Neural progenitor cell (in vitro differentiated cells): Measurements from ENCODE around the gene IRAK1. TPM values are rescaled to one million over a fixed set of nuclear protein-coding genes. Genes with fewer than 3 reads are reported as not detected.

ENCODE experiments used
- DNase-seq: peaks from one replicate; pipeline ENCODE4 v3.0.0-alpha.2; 2016; ENCODE audit warnings: low spot score
- H2AFZ ChIP-seq: fragments of 200-600 bp; sonication (generic); replicated peaks from 2 replicates; pipeline ENCODE4 v1.6.1; 2016; ENCODE audit warnings: antibody characterized with exemption
- H3F3A ChIP-seq: fragments of 200-600 bp; sonication (generic); 2 replicates; pipeline ENCODE4 v1.6.1; 2016; ENCODE audit warnings: antibody characterized with exemption, low read depth
- H3K27ac ChIP-seq: fragments of 200-600 bp; sonication (generic); 2 replicates; pipeline ENCODE4 v1.5.1; 2016; ENCODE audit warnings: mild to moderate bottlenecking
- H3K27me3 ChIP-seq: fragments of 200-600 bp; sonication (generic); 2 replicates; pipeline ENCODE4 v1.6.1; 2016; ENCODE audit warnings: mild to moderate bottlenecking, moderate library complexity
- H3K36me3 ChIP-seq: fragments of 200-600 bp; sonication (generic); 2 replicates; pipeline ENCODE4 v1.5.1; 2016
- H3K4me1 ChIP-seq: fragments of 200-600 bp; sonication (generic); 2 replicates; pipeline ENCODE4 v1.6.1; 2016; ENCODE audit warnings: mixed run types
- H3K4me2 ChIP-seq: fragments of 200-600 bp; sonication (generic); 2 replicates; pipeline ENCODE4 v1.6.1; 2016
- H3K4me3 ChIP-seq: fragments of 200-600 bp; sonication (generic); 2 replicates; pipeline ENCODE4 v1.5.1; 2016
- H3K79me2 ChIP-seq: fragments of 200-600 bp; sonication (generic); 2 replicates; pipeline ENCODE4 v1.6.1; 2016; ENCODE audit warnings: low read depth
- H3K9ac ChIP-seq: fragments of 200-600 bp; sonication (generic); 2 replicates; pipeline ENCODE4 v1.6.1; 2016
- H3K9me3 ChIP-seq: fragments of 200-600 bp; sonication (generic); 2 replicates; pipeline ENCODE4 v1.5.1; 2016; ENCODE audit warnings: low read depth
- H4K20me1 ChIP-seq: fragments of 200-600 bp; sonication (generic); 2 replicates; pipeline ENCODE4 v1.6.1; 2016; ENCODE audit warnings: low read depth
- H3K27ac Mint-ChIP-seq: 3 replicates; pipeline ENCODE4 v1.8.0; 2021; ENCODE audit warnings: mixed read lengths
- H3K27me3 Mint-ChIP-seq: 2 replicates; pipeline ENCODE4 v1.8.0; 2022; ENCODE audit warnings: low read depth, mild to moderate bottlenecking, inconsistent platforms, moderate library complexity, mixed read lengths; ENCODE audit not compliant: insufficient read depth
- H3K36me3 Mint-ChIP-seq: 3 replicates; pipeline ENCODE4 v1.8.0; 2021; ENCODE audit warnings: mixed read lengths
- H3K4me1 Mint-ChIP-seq: 3 replicates; pipeline ENCODE4 v1.8.0; 2021; ENCODE audit warnings: mixed read lengths
- H3K4me3 Mint-ChIP-seq: 3 replicates; pipeline ENCODE4 v1.8.0; 2021; ENCODE audit warnings: mild to moderate bottlenecking, moderate library complexity, mixed read lengths
- H3K9me3 Mint-ChIP-seq: 3 replicates; pipeline ENCODE4 v1.8.0; 2020; ENCODE audit warnings: mixed read lengths
- CTCF ChIP-seq: fragments of 200-600 bp; sonication (generic); IDR thresholded peaks from 2 replicates; pipeline ENCODE4 v1.5.1; 2017; ENCODE audit warnings: antibody characterized with exemption, mild to moderate bottlenecking
- EZH2 ChIP-seq: fragments of 200-600 bp; sonication (generic); IDR thresholded peaks from 2 replicates; pipeline ENCODE4 v1.6.1; 2017; ENCODE audit warnings: antibody characterized with exemption, mild to moderate bottlenecking, moderate library complexity
- EZH2phosphoT487 ChIP-seq: fragments of 200-600 bp; sonication (generic); IDR thresholded peaks from 2 replicates; pipeline ENCODE4 v1.6.1; 2017; ENCODE audit warnings: antibody characterized with exemption
- total RNA-seq: library from RNA; depleted of rRNA; stranded (reverse); fragments of >200 nt; gene quantifications from 2 replicates; pipeline ENCODE4 v1.2.3, GENCODE V29; 2015; ENCODE audit warnings: low replicate concordance

Gene IRAK1
- total RNA-seq, 1 donor from 2014 or later, result 6.8 TPM

- TF ChIP-seq EZH2phosphoT487 (no peak), EZH2 (no peak), CTCF (no peak)
- no peaks in the 10 kb centered on the region for H3F3A ChIP-seq
- Mint-ChIP-seq H3K27me3 (peaks cover 8% of the 10 kb centered on the region), H3K27ac (no peak overlapping the region), H3K4me3 (no peak overlapping the region), H3K9me3 (peaks cover 18% of the 10 kb centered on the region), H3K4me1 (peaks cover 4% of the 10 kb centered on the region), H3K36me3 (peaks cover 22% of the 10 kb centered on the region)
- H3K4me2 ChIP-seq, result no peak overlapping the region
- H3K9me3 ChIP-seq, result no peaks in the 10 kb centered on the region
- no peaks in the 10 kb centered on the region for H3K4me1 ChIP-seq
- H3K9ac ChIP-seq, result no peak overlapping the region
- no peaks in the 10 kb centered on the region for H3K27me3 ChIP-seq
- DNase-seq, result no peak
- no peak overlapping the region for H3K27ac ChIP-seq
- H3K36me3 ChIP-seq, result no peaks in the 10 kb centered on the region
- peaks cover 31% of the 10 kb centered on the region for H4K20me1 ChIP-seq
- no peak overlapping the region for H3K4me3 ChIP-seq
- no peaks in the 10 kb centered on the region for H3K79me2 ChIP-seq
- H2AFZ ChIP-seq, result no peak overlapping the region
Measured at GRCh38 chrX:154030266-154030665, 10.6 kb upstream of the IRAK1 start.

- no peaks in the 10 kb centered on the region for H3K27me3 ChIP-seq
- H3K27ac ChIP-seq, result no peak overlapping the region
- Mint-ChIP-seq H3K27ac (no peak overlapping the region), H3K4me1 (peaks cover 7% of the 10 kb centered on the region), H3K27me3 (peaks cover 8% of the 10 kb centered on the region), H3K9me3 (peaks cover 20% of the 10 kb centered on the region), H3K4me3 (no peak overlapping the region), H3K36me3 (peaks cover 19% of the 10 kb centered on the region)
- H3K36me3 ChIP-seq, result no peaks in the 10 kb centered on the region
- no peaks in the 10 kb centered on the region for H3K9me3 ChIP-seq
- no peak overlapping the region for H3K4me3 ChIP-seq
- H2AFZ ChIP-seq, result no peak overlapping the region
- H3K9ac ChIP-seq, result no peak overlapping the region
- H3K4me2 ChIP-seq, result no peak overlapping the region
- H3K4me1 ChIP-seq, result no peaks in the 10 kb centered on the region
- no peak for DNase-seq
- no peak for TF ChIP-seq CTCF
- TF ChIP-seq EZH2phosphoT487, result no peak
- TF ChIP-seq EZH2, result no peak
- H3F3A ChIP-seq, result no peaks in the 10 kb centered on the region
- H4K20me1 ChIP-seq, result peaks cover 24% of the 10 kb centered on the region
- no peaks in the 10 kb centered on the region for H3K79me2 ChIP-seq
Measured at GRCh38 chrX:154029439-154029838, 9.7 kb upstream of the IRAK1 start.

- Mint-ChIP-seq H3K27me3 (peaks cover 6% of the 10 kb centered on the region), H3K4me1 (peaks cover 4% of the 10 kb centered on the region), H3K27ac (no peak overlapping the region), H3K4me3 (no peak overlapping the region), H3K36me3 (peaks cover 16% of the 10 kb centered on the region), H3K9me3 (peaks cover 20% of the 10 kb centered on the region)
- no peak overlapping the region for H3K4me3 ChIP-seq
- H3K4me2 ChIP-seq, result no peak overlapping the region
- no peaks in the 10 kb centered on the region for H3K4me1 ChIP-seq
- no peak for DNase-seq
- no peak overlapping the region for H2AFZ ChIP-seq
- no peaks in the 10 kb centered on the region for H3K36me3 ChIP-seq
- H3K9ac ChIP-seq, result no peak overlapping the region
- no peaks in the 10 kb centered on the region for H3K79me2 ChIP-seq
- H3F3A ChIP-seq, result no peaks in the 10 kb centered on the region
- H4K20me1 ChIP-seq, result peaks cover 16% of the 10 kb centered on the region
- no peaks in the 10 kb centered on the region for H3K27me3 ChIP-seq
- H3K27ac ChIP-seq, result no peak overlapping the region
- TF ChIP-seq EZH2phosphoT487 (no peak), CTCF (no peak), EZH2 (no peak)
- no peaks in the 10 kb centered on the region for H3K9me3 ChIP-seq
Measured at GRCh38 chrX:154028502-154029184, 8.9 kb upstream of the IRAK1 start.
